ENCODE results near the gene KCNJ11. TPM values are rescaled to one million over a fixed set of nuclear protein-coding genes. Genes with fewer than 3 reads are reported as not detected.

The KCNJ11 gene
- total RNA-seq, 1 donor from 2014 or later: 11.4 TPM

- no peak for DNase-seq
These were observed 19.6 kb upstream of the KCNJ11 start for GRCh38 chr11:17408026-17408425.

- DNase-seq: no peak
These were observed 19.1 kb upstream of the KCNJ11 start for GRCh38 chr11:17407575-17407974.

- no peak for DNase-seq
These were observed 18.3 kb upstream of the KCNJ11 start for GRCh38 chr11:17406818-17407149.

DNA sequence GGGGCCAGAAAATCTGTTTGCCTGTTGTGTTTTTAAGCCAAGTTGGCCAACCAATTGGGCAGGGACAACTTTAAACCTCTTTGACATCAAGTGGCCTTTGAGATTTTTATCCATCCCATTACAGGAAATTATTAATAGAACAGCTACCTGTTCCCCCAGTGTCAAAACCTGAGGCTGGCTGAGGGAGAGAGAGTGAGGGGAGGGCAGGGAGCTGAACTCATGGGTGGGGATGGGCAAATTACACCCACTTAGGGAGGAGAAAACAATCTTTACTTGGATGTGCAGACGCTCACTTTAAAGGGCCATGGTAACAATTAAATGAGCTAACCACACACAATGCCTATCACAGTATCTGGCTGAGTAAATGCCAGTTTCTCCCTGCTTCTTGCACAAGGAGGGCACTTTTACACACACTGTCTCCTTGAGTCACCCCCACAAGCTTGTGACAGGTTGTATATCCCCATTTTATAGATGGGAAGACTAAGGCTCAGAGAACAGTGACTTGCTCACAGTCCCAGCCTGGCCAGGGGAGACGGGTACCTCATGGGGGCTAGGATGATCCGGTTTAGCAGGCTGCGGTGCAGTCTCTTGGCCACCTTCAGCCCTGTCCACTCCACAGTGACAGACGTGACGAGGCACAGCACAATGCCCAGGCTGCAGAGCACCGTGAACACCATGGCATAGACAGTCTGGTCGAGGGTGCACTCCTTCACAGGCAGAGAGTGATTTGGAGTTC, 17.8 kb upstream of the KCNJ11 start:
- DNase-seq: no peak

- DNase-seq: peak; percentile 59
These were observed 17.0 kb upstream of the KCNJ11 start for GRCh38 chr11:17405232-17406005.

DNA sequence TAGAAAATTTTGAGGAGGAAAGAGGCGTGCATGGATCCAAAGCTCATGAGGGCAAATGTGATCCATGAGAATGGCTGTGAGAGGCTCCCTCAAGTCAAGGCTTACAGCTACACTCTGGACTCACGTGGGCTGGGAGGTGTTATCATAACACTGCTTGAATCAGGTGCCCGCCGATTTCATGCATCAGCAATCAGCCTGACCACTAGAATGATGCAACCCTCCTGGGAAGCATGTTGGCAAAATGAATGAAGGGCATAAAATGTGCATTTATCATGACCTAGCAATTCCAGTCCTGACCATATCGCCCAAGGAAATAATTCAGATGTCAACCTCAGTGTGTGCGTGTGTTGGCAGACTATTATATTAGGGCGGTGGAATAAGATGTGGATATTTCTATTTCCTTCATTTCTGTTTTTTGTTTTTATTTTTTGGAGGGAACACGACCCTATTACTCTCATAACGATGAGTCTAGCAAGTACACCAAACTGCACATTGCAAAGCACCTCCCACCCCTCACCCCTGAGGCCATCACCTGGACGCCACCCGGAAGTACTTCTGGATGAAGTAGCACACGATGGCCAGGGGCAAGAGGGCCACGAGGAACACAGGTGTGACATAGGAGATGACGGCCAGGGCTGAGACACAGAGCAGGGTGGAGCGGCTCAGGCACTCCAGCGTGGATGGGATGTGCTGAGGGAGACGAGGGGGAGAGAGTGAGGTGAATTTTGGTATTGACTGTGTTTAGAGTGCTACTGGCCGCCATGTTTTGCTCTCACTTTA, 15.7 kb upstream of the KCNJ11 start:
- no peak for DNase-seq

- no peak for DNase-seq
These were observed 14.0 kb upstream of the KCNJ11 start for GRCh38 chr11:17402486-17402885.

DNA sequence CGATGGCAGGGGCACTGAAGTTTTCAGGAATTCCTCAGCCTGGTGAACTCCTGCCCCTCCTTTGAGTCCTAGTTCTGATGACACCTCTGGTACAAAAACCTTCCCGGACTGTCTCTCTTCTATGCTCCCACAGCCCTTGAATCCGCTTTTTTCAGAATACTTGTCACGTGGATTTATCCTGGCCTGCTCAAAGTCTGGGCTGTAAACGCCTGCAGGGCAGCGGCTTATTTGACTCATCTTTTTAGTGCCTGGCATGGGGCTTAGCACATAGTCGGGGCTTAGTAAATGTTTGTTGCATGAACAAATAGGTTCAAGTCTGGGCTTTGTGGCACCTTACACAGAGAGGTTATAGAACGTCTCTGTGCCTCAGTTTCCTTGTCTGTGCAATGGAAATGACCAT, 13.4 kb upstream of the KCNJ11 start:
- no peak for DNase-seq

DNA sequence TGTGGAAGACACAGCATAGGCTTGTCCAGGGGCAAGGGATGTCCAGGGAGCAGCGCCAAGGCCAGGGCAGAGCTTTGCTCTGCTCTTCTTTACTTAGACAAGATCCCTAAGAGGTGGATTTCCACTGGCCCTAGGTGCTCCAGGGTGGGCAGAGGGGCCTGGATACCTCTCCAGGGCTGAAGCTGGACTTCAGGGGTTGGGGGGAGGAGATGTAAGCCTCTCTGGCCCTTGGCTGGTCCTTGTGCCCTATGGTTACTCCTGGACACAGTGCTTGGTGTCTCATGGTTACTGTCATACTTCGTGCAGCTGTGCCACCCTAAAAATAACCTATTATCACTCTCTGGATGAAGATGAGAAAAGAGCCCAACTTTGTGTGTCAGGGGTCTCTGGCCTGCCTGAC, 12.9 kb upstream of the KCNJ11 start:
- DNase-seq: no peak

- no peak for DNase-seq
These were observed 11.8 kb upstream of the KCNJ11 start for GRCh38 chr11:17400048-17400775.

- no peak for DNase-seq
These were observed 10.8 kb upstream of the KCNJ11 start for GRCh38 chr11:17399236-17399635.

- DNase-seq: no peak
These were observed 9.0 kb upstream of the KCNJ11 start for GRCh38 chr11:17397311-17398002.

GRCh38 chr11:17396598-17397310, 8.3 kb upstream of the KCNJ11 start:
- DNase-seq: no peak

DNA sequence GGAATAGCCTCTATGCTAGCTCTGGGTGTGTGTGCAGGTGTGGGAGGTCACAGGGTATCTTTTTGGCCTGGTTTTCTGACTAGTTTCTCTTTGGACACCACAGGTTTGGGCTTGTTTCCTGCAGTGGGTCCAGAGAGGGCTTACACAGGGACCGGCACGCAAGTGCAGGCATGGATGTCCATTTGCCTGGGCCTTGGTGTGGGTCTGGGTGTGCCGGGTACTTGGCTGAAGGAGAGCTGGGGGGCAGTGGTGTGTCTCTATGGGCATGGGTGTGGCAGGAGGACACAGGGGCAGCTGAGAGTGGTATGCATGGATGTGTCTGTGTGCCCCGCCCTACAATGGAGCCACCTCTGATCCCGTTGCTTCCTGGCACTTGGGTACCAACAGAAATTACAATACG, 7.5 kb upstream of the KCNJ11 start:
- no peak for DNase-seq

DNA sequence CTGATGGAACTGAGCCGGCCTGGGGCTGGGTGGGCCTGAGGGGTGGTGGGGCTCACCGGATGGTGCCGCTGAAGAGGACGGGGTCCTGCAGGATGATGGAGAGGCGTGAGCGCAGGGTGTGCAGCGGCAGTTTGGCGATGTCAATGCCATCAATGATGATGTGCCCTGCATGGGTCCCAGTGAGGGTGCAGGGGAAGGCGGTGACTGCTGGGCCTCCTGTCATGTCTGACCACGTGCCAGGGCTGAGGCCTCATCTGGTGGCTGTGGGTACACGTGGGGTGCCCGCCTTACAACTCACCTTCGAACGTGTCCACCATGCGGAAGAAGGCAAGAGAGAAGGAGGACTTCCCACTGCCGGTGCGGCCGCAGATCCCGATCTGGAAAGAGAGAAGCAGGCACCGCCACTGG, 7.1 kb upstream of the KCNJ11 start:
- no peak for DNase-seq

DNA sequence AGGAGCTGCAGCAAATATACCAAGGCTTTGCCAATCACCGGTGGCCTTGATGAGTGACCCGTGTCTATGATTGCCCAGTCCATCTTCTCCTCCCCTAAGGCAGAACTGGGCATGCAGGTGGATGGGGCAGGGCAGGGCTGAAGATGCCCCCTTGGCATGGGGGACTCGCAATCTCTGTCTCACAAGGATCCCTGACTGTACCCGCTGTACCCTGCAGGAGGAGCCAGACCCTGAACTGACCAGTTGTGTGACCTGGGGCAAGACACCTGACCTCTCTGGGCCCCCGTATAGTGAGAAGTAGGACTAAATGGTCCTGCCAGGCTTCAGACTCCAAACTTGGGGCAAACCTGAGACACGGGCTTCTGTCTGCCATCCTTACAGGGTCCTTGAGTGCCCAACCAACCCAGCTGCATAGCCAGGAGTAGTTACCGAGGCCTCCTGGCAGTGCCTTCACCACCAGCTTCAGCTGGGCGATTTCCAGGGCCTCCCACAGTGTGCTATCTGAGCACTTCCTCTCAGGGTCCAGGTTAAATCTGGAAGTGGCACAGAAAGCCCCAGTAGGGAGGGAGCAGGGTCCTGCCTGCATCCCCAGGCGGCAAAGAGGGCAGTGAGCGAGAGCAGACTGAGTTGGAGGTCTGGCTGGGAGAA, 6.4 kb upstream of the KCNJ11 start:
- no peak for DNase-seq

- DNase-seq: no peak
These were observed 5.0 kb upstream of the KCNJ11 start for GRCh38 chr11:17393472-17393871.

DNA sequence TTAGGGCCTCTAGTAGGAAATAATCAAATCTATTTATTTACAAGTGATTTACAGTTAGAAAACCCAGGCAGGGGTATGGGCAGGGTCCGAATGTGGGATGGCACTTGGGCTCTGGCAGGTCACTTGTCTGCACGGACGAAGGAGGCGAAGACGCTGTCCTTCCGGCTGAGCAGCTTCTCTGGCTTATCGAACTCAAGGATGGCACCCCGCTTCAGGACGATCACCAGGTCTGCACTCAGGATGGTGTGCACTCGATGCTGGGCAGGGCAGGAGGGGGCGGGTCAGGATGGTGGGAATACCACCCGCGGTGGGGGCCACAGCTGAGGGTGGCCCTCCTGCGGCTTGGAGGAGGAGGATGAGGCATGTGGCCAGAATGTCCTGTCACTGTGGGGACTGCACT, 4.4 kb upstream of the KCNJ11 start:
- no peak for DNase-seq

DNA sequence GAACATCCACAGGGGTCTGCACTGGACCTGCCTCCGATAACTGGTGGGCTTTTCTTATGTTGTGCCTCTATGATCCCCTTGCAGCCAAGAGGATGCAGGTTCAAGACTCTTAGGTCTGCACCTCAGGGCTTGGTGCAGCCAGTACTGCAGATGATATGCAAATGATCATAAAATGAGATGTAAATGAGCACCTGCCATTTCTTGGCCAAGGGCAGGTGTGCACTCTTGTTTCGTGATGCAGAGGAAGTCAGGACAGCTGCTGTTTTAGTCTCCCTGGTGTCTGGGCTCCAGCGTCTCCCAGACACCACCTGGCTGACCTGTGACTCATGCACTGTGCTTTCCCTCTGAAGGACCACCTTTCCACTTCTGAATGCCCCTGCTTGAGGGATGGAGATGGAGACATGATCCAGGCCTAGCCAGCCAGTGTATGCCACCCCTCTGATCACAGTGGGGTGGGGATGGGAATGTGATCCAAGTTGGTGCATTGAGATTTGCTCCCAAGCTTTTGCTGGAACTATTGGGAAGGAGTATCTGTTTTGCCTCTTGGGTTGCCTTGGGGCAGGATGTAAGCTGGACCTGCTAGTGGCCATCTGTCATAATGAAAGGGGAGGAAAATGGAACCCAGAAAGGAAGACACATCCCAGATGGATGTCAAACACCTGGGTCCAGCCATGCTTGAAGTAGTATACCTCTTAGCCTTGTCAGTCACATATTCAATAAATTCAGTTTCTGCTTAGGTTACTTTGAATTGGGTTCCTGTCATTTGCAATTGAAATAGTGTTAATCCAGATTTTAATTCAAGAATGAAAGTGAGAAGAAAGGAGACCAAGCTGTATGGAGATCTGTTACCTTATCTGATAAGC, 3.3 kb upstream of the KCNJ11 start:
- DNase-seq: no peak

Measured in occipital lobe (tissue), 2 donors.